SK-N-SH treated with all-trans-retinoic acid at 6 μM for 48 hours (cell line): ENCODE results near the gene SPG7.

ENCODE experiments used
- ATAC-seq: fragments of 200-7000 bp; cut with Tn5 transposase; 3 replicates; pipeline ENCODE4 v1.9.1; 2020; ENCODE audit warnings: mild to moderate bottlenecking, moderate library complexity
- ARNTL ChIP-seq: fragments of 450-650 bp; formaldehyde crosslinking; IDR thresholded peaks from 2 replicates; pipeline ENCODE4 v1.5.0; 2020; ENCODE audit warnings: low read depth, mild to moderate bottlenecking, moderate library complexity, borderline replicate concordance
- BACH2 ChIP-seq: fragments of 250-450 bp; sonication (Bioruptor Pico); IDR thresholded peaks from 2 replicates; pipeline ENCODE4 v1.9.0; 2021; ENCODE audit warnings: mild to moderate bottlenecking, borderline replicate concordance
- CREB5 ChIP-seq: fragments of 250-450 bp; sonication (Bioruptor Pico); IDR thresholded peaks from 2 replicates; pipeline ENCODE4 v1.5.1; 2020; ENCODE audit warnings: low read depth, mild to moderate bottlenecking, moderate library complexity
- CSRNP3 ChIP-seq: fragments of 250-450 bp; sonication (Bioruptor Pico); IDR thresholded peaks from 2 replicates; pipeline ENCODE4 v1.5.1; 2021; ENCODE audit warnings: mild to moderate bottlenecking, moderate library complexity
- ESRRG ChIP-seq: fragments of 250-450 bp; sonication (Bioruptor Pico); IDR thresholded peaks from 2 replicates; pipeline ENCODE4 v1.6.1; 2021; ENCODE audit warnings: mild to moderate bottlenecking
- GLIS3 ChIP-seq: fragments of 250-450 bp; sonication (Bioruptor Pico); IDR thresholded peaks from 2 replicates; pipeline ENCODE4 v1.5.0; 2020; ENCODE audit warnings: mild to moderate bottlenecking, moderate library complexity
- ISL1 ChIP-seq: fragments of 250-450 bp; sonication (Bioruptor Pico); IDR thresholded peaks from 2 replicates; pipeline ENCODE4 v2.1.2; 2022; ENCODE audit warnings: mild to moderate bottlenecking, moderate library complexity
- OSR1 ChIP-seq: fragments of 250-450 bp; sonication (Bioruptor Pico); IDR thresholded peaks from 2 replicates; pipeline ENCODE4 v1.8.0; 2022; ENCODE audit warnings: moderate library complexity, mild to moderate bottlenecking, inconsistent platforms
- PATZ1 ChIP-seq: fragments of 250-450 bp; sonication (Bioruptor Pico); IDR thresholded peaks from 2 replicates; pipeline ENCODE4 v1.8.0; 2020; ENCODE audit warnings: mild to moderate bottlenecking, moderate library complexity, borderline replicate concordance
- PPARA ChIP-seq: fragments of 250-450 bp; sonication (Bioruptor Pico); IDR thresholded peaks from 2 replicates; pipeline ENCODE4 v1.5.0; 2020; ENCODE audit warnings: mild to moderate bottlenecking, borderline replicate concordance
- RARB ChIP-seq: fragments of 250-450 bp; sonication (Bioruptor Pico); IDR thresholded peaks from 2 replicates; pipeline ENCODE4 v1.8.0; 2021; ENCODE audit warnings: mild to moderate bottlenecking, moderate library complexity
- TCF4 ChIP-seq: fragments of 250-450 bp; sonication (Bioruptor Pico); IDR thresholded peaks from 2 replicates; pipeline ENCODE4 v1.8.0; 2021; ENCODE audit warnings: mild to moderate bottlenecking, moderate library complexity, borderline replicate concordance
- TOX ChIP-seq: fragments of 250-450 bp; sonication (Bioruptor Pico); IDR thresholded peaks from 2 replicates; pipeline ENCODE4 v1.8.0; 2021; ENCODE audit warnings: mild to moderate bottlenecking, moderate library complexity, borderline replicate concordance
- TSHZ2 ChIP-seq: fragments of 250-450 bp; sonication (Bioruptor Pico); IDR thresholded peaks from 2 replicates; pipeline ENCODE4 v1.5.0; 2020; ENCODE audit warnings: mild to moderate bottlenecking, moderate library complexity
- ZC3H10 ChIP-seq: fragments of 250-450 bp; sonication (Bioruptor Pico); IDR thresholded peaks from 2 replicates; pipeline ENCODE4 v1.5.1; 2021; ENCODE audit warnings: mild to moderate bottlenecking, moderate library complexity
- ZFP3 ChIP-seq: fragments of 250-450 bp; sonication (Bioruptor Pico); IDR thresholded peaks from 2 replicates; pipeline ENCODE4 v1.5.0; 2020; ENCODE audit warnings: mild to moderate bottlenecking, moderate library complexity
- ZFP30 ChIP-seq: fragments of 450-650 bp; formaldehyde crosslinking; IDR thresholded peaks from 2 replicates; pipeline ENCODE4 v1.5.0; 2022; ENCODE audit warnings: mild to moderate bottlenecking, moderate library complexity
- ZNF70 ChIP-seq: fragments of 450-650 bp; formaldehyde crosslinking; IDR thresholded peaks from 2 replicates; pipeline ENCODE4 v1.5.0; 2020; ENCODE audit warnings: mild to moderate bottlenecking, moderate library complexity
- ZNF8 ChIP-seq: fragments of 450-650 bp; formaldehyde crosslinking; IDR thresholded peaks from 2 replicates; pipeline ENCODE4 v1.5.0; 2020; ENCODE audit warnings: mild to moderate bottlenecking, moderate library complexity
- TF ChIP-seq, protein P1 (sequence below): fragments of 250-450 bp; sonication (Bioruptor Pico); IDR thresholded peaks from 2 replicates; pipeline ENCODE4 v1.8.0; 2021; ENCODE audit warnings: low read depth, mild to moderate bottlenecking, moderate library complexity, borderline replicate concordance

SPG7 gene

GRCh38 chr16:89537549-89537925, 29.3 kb downstream of the SPG7 start:
- ATAC-seq: no peak
- no peak for TF ChIP-seq ZC3H10
- no peak for TF ChIP-seq TCF4
- TF ChIP-seq ZFP30: no peak
- no peak for TF ChIP-seq ZNF70
- no peak for TF ChIP-seq PPARA (CRISPR knock-in tag)
- TF ChIP-seq ZNF8: no peak
- no peak for TF ChIP-seq ESRRG
- no peak for TF ChIP-seq CREB5 (CRISPR knock-in tag)
- TF ChIP-seq OSR1 (CRISPR knock-in tag): no peak
- no peak for TF ChIP-seq ZFP3
- TF ChIP-seq TSHZ2 (CRISPR knock-in tag): no peak
- TF ChIP-seq CSRNP3 (CRISPR knock-in tag): no peak
- TF ChIP-seq ARNTL: no peak
- TF ChIP-seq GLIS3 (CRISPR knock-in tag): no peak
- no peak for TF ChIP-seq PATZ1

DNA sequence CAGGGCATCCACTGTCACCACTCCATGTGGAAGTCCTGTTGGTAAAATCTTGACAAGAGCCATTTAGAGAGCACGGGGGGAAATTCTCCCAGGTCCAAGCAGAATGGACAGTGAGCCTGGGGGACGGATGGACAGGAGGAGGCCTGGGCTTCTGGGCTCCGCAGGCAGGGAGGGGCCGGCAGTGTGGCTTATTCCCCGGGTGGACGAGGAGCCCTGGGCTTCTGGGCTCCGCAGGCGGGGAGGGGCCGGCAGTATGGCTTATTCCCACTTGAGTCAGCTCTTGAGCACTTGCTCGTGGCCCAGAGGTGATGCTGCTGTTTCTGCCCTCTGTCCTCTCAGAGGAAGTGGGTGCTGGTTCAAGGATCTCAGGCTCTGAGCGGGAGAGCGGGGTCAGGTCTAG, 30.1 kb downstream of the SPG7 start:
- no peak for ATAC-seq
- TF ChIP-seq BACH2: no peak
- TF ChIP-seq TSHZ2 (CRISPR knock-in tag): no peak
- no peak for TF ChIP-seq ZFP3
- TF ChIP-seq OSR1 (CRISPR knock-in tag): no peak
- no peak for TF ChIP-seq ARNTL
- TF ChIP-seq, protein P1, sequence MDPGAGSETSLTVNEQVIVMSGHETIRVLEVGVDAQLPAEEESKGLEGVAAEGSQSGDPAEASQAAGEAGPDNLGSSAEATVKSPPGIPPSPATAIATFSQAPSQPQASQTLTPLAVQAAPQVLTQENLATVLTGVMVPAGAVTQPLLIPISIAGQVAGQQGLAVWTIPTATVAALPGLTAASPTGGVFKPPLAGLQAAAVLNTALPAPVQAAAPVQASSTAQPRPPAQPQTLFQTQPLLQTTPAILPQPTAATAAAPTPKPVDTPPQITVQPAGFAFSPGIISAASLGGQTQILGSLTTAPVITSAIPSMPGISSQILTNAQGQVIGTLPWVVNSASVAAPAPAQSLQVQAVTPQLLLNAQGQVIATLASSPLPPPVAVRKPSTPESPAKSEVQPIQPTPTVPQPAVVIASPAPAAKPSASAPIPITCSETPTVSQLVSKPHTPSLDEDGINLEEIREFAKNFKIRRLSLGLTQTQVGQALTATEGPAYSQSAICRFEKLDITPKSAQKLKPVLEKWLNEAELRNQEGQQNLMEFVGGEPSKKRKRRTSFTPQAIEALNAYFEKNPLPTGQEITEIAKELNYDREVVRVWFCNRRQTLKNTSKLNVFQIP (CRISPR knock-in tag): no peak
- no peak for TF ChIP-seq RARB (CRISPR knock-in tag)
- no peak for TF ChIP-seq ZNF8
- no peak for TF ChIP-seq TCF4
- TF ChIP-seq CREB5 (CRISPR knock-in tag): no peak
- no peak for TF ChIP-seq ISL1 (CRISPR knock-in tag)
- TF ChIP-seq PATZ1: no peak
- TF ChIP-seq ESRRG: no peak
- TF ChIP-seq ZNF70: no peak
- no peak for TF ChIP-seq TOX (CRISPR knock-in tag)
- no peak for TF ChIP-seq ZFP30
- TF ChIP-seq ZC3H10: no peak
- TF ChIP-seq GLIS3 (CRISPR knock-in tag): no peak
